GM19452 (cell line): ENCODE measurements around the gene DIS3L2.

Experiments
- ATAC-seq: cut with Tn5 transposase; IDR thresholded peaks from one replicate; pipeline ENCODE4 v1.9.1; 2021; ENCODE audit not compliant: unreplicated experiment

DIS3L2 gene

DNA sequence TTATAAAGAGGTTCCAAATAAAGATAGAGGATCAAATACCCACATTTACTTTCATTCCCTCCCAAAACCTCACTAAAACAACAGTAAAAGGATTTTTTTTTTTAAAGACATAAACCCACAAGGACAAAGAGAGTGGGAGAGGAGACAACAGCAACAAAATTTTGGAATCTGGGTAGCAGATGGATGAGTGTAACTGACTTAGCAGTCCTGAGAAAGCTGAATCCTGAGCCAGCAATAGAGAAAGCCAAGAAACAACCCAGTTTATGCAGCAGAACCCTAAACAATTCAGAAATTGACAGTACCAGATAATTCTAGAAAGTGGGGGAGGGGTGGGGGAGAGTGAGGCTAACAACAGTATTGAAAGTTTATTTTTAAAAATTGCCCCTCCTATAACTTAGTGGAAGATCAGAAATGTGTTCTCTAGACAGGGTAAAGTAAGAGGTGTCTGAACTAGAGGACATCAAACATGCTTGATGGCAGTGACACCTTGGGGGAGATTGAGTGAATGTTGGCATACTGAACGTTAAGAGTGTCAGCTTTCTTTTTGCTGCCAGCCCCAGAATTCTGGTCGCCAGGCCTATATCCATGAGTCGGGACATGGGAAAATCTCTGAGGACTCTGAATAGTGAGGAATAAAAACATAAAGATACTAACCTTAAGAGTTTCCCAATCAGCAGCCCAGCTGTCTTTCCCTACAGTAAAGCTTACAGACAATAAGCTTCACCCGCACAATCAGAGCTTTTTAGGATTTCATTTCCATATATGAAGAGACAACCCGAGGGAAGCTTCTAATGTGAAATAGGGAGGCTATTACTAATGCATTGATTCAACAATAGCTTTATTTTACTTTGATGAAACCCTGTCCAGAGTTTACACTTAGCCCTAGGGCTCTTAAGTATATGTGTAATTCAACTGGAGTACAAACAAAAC, 289.0 kb downstream of the DIS3L2 start:
- ATAC-seq, result no peak

DNA sequence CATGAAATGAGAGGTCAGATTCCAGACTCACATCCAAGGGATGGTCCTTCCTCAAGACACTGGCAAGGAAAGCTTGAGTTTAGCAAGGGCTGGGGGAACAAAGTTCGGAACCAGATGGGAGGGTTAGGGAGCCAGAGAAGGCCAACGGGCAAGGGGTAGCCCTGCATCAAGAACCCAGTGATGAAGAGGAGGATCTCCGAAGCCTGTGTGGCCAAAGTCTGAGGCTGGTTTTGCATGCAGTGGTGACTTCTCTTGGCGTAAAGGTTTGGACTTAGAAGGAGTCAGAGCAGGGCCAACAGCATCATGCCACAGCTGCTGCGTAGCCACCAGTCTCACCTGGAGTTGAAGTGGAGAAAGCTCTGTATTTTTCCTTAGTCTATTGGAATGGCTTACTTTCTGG, 293.5 kb downstream of the DIS3L2 start:
- ATAC-seq, result no peak

- no peak for ATAC-seq
Measured at GRCh38 chr2:232260075-232260474, 298.6 kb downstream of the DIS3L2 start.

DNA sequence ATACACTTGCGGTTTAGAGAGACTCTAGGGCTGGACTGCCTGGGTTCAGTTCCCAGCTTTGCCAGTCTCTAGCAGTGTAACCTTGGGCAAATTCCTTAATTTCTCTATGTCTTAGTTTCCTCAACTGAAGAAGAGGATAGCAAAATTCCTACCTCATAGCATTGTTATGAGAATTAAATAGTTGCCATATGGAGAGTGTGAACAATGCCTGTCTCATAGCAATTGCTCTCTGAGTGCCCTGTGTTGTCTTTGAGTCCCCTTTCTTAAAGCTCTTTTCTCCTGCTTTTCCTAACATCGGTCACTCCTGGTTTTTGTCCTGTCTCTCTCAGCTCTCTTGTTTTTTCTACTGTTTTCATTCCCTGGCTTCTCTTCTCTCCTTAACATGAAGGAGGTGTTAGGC, 300.3 kb downstream of the DIS3L2 start:
- no peak for ATAC-seq

GRCh38 chr2:232263295-232263694, 301.8 kb downstream of the DIS3L2 start:
- no peak for ATAC-seq

- no peak for ATAC-seq
Measured at GRCh38 chr2:232264081-232264480, 302.6 kb downstream of the DIS3L2 start.

DNA sequence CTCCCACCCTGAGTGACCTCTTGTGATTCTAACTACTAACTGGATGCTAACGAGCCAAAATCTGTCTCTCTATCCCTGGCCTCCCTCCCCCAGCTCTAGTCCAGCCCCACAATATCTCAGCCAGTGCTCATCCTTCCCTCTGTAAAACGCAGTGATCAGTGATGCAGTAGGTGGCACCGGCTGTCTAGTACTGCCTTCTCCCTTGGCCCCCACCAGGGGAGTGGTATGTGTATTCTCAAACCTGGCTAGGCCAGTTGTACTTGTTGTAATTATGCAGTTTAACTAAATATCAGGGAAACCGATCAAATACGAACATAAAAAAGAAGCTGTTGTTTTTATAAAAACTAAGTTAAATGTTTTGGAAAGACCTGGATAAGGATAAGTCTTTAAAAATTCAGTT, 303.8 kb downstream of the DIS3L2 start:
- ATAC-seq, result no peak

DNA sequence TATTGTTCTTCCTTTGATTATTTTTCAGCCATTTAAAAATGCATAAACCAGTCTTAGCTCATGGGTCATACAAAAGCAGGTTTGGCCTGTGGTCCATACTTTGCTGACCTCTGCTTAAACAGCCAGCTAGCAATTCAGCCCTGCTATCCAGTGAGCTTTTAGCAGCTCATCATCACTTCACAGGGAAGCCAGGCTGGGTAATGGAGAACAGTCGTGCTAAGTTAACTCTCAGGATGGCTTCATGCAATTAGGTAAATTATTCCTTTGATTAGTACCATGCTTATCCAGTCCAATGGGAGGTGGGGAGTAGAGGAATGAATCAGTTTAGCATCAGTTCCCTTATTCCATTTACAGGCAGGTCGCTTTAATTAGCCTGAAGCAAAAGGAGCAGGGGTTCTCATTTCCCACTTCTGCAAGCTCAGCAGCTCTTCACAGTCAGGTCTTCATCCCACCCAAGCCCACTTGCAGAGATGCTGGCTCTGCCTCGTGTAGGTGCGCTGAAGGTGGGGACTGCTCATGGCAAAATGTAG, 307.2 kb downstream of the DIS3L2 start:
- ATAC-seq, result no peak

DNA sequence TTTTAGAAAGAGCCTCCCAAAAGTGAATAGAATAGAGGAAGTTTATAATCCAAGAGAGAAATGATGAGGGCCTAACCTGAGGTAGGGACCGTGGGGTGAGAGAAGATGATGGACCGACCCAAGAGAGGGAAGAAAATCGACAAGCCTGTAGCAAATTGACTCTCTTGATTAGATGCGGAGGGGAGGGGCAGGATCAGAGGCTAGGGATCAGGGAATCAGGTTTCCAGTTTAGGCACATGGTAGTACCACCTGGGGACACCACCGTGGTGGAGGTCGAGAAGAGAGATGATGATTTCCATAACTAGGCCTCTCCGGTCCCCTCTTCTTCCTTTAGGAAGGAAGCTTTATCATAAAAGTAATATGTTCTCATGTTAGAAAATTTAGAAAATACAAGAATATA, 308.4 kb downstream of the DIS3L2 start:
- no peak for ATAC-seq

- no peak for ATAC-seq
Measured at GRCh38 chr2:232273903-232274643, 312.6 kb downstream of the DIS3L2 start.

DNA sequence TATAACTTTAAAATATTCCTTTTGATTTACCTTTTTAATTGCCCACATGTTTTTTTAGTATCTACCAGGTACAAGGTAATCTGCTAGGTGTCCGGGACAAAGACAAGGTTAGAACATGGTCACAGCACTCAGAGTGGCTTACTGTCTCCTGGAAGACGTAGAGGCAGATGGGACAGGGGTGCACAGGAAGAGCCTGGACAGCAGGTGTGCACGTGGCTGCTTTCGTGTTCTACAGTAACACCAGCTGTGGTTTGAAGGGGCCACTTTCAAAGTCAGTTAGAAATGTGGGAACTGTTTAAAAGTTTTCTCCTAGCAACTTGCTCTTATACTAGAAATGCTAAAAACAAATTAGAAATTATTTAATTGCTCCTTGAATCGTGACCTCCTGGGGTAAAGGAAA, 314.2 kb downstream of the DIS3L2 start:
- no peak for ATAC-seq

DNA sequence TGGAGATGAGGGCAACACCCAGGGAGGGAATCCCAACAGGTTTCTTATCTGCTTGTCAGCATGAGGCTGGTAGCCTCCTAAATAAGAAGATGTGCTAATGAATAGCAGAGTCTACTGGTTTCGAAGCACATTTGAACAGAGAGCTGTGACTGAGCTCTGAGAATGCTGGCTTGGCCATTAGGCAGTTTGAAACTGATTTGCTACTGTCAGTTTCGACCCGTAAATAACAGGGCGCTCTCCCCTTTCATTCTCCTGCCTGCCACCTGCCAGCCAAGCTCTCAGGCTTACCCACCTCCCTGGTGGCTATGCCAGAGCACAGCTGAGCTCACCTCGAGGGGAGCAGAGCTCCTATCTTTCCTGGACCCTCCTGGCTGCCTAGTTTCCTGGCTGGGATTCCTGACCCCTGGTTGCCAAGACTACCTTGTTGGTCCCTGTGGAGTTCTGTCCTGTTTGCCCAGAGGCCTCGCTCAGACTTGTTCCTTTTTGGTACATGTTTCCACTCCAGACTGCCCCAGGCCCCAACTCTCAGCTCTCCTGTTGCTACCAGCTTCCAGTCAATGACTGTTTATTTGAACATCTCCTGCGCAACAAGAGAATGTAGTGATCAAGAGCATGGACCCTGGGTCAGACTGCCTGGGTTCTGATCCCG, 314.7 kb downstream of the DIS3L2 start:
- no peak for ATAC-seq

- ATAC-seq, result no peak
Measured at GRCh38 chr2:232276733-232277313, 315.3 kb downstream of the DIS3L2 start.

- ATAC-seq, result no peak
Measured at GRCh38 chr2:232278534-232278933, 317.0 kb downstream of the DIS3L2 start.

DNA sequence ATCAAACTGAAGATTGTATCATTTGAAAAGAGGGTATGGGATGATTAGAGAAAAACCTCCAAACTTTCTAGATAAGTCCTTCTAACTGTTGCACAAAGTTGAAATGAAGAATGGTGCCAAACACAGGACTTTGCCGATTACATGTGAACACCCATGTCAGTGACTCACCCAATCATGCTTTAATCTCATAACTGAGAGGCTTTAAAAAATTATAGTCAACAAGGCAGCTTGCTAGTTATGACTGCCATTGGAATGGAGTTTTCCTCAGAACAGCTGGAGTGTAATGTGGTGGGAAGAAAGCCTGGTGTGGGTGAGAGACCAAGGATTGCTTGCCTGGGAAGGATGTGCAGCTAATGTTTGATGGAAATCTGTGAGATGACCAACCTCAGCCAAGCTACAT, 318.8 kb downstream of the DIS3L2 start:
- no peak for ATAC-seq

GRCh38 chr2:232281858-232282507, 320.5 kb downstream of the DIS3L2 start:
- ATAC-seq, result no peak

GRCh38 chr2:232282508-232283055, 321.1 kb downstream of the DIS3L2 start:
- no peak for ATAC-seq

GRCh38 chr2:232286001-232286868, 324.7 kb downstream of the DIS3L2 start:
- ATAC-seq, result no peak

GRCh38 chr2:232287316-232287715, 325.8 kb downstream of the DIS3L2 start:
- ATAC-seq, result no peak
